ENCODE data around the gene DCLK2. TPM values are rescaled to one million over a fixed set of nuclear protein-coding genes. Genes with fewer than 3 reads are reported as not detected.

DCLK2 gene
- total and polyA plus RNA-seq, 2 experiments from 2014 or later: 3.2 to 4.8 TPM

GRCh38 chr4:150218447-150218846 is 140.2 kb downstream of the DCLK2 start:
- Histone ChIP-seq H3K4me3 (no peak overlapping the region), H3K27ac (no peak overlapping the region), H3K27me3 (no peaks in the 10 kb centered on the region), H3K4me1 (ENCODE audit: low read depth) (no peaks in the 10 kb centered on the region), H3K9me3 (ENCODE audit: low read depth) (no peaks in the 10 kb centered on the region), H3K36me3 (no peaks in the 10 kb centered on the region)
- no peak for TF ChIP-seq CTCF (IDR thresholded peaks at IDR 0.05; ENCODE audit: low read depth, low read length)
- DNase-seq (ENCODE audit: low read depth in 1 of 2, low spot score in 1 of 2): no peak

DNA sequence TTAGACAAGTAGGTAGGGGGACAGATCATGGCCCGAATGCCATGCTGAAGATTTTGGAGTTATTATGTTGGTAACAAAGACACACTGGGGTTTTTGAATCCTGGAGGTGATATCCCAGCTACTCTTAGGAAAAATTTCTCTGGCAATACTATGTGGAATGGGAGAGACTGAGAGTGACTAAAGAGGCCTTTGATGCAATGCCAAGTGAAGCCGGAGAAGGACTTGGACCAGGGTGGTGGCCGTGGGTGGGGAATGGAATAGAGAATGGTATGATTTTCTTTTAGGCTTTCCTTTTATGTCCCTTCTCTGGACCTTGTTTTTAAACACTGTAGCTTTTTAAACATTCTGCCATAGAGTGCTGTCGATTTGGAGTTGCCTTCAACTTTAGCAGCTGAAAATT is 141.6 kb downstream of the DCLK2 start:
- H3K27ac ChIP-seq: no peak overlapping the region
- TF ChIP-seq CTCF (IDR thresholded peaks at IDR 0.05; ENCODE audit: low read depth, low read length): no peak
- H3K4me1 ChIP-seq (ENCODE audit: low read depth): no peaks in the 10 kb centered on the region
- H3K36me3 ChIP-seq: no peaks in the 10 kb centered on the region
- peak in 1 of 2 donors; percentile 24 for DNase-seq (ENCODE audit: low read depth in 1 of 2, low spot score in 1 of 2)
- no peaks in the 10 kb centered on the region for H3K27me3 ChIP-seq
- no peaks in the 10 kb centered on the region for H3K9me3 ChIP-seq (ENCODE audit: low read depth)
- H3K4me3 ChIP-seq: no peak overlapping the region

DNA sequence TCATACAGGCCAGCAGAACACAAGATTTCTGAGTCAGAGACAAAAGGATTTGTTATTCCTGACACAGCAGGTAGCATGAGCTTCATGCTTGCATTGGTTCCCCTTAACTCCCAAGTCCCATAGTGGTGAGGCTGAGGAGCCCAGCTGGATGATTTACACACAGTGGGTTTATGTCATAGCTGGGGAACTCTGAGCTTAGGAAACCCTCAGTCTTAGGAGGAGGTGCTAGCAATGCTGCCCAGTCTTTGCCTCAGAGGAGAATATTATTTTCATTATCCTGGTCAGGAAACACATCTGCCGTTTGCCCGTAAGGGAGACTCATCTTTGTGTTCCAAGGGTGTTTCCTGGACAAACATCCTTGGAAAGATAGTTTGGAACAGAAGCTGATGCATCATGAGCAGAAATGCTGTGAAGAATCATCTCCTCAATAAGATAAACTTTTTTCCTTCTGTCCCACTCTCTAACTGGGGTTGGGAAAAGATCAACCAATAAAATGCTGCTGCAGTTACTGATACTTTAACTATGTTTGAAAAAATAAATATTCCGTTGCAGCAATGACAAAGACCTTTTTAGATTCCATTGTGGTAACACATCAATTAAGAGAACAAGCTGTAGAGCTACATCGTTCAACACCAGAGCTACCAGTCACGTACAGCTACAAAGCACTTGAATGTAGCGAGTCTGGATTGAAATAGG is 146.8 kb downstream of the DCLK2 start:
- peak in 1 of 2 donors; percentile 63 for DNase-seq (ENCODE audit: low read depth in 1 of 2, low spot score in 1 of 2)
- H3K27ac ChIP-seq: no peak overlapping the region
- H3K9me3 ChIP-seq (ENCODE audit: low read depth): no peaks in the 10 kb centered on the region
- H3K36me3 ChIP-seq: no peaks in the 10 kb centered on the region
- H3K4me1 ChIP-seq (ENCODE audit: low read depth): no peaks in the 10 kb centered on the region
- no peak for TF ChIP-seq CTCF (IDR thresholded peaks at IDR 0.05; ENCODE audit: low read depth, low read length)
- H3K27me3 ChIP-seq: no peaks in the 10 kb centered on the region
- no peak overlapping the region for H3K4me3 ChIP-seq

- DNase-seq (ENCODE audit: low read depth in 1 of 2, low spot score in 1 of 2): peak in 1 of 2 donors; percentile 84
- H3K9me3 ChIP-seq (ENCODE audit: low read depth): no peaks in the 10 kb centered on the region
- H3K27me3 ChIP-seq: no peaks in the 10 kb centered on the region
- TF ChIP-seq CTCF (IDR thresholded peaks at IDR 0.05; ENCODE audit: low read depth, low read length): no peak
- no peaks in the 10 kb centered on the region for H3K4me1 ChIP-seq (ENCODE audit: low read depth)
- no peak overlapping the region for H3K27ac ChIP-seq
- H3K36me3 ChIP-seq: no peaks in the 10 kb centered on the region
- H3K4me3 ChIP-seq: no peak overlapping the region
These were observed 151.3 kb downstream of the DCLK2 start for GRCh38 chr4:150229520-150229919.

DNA sequence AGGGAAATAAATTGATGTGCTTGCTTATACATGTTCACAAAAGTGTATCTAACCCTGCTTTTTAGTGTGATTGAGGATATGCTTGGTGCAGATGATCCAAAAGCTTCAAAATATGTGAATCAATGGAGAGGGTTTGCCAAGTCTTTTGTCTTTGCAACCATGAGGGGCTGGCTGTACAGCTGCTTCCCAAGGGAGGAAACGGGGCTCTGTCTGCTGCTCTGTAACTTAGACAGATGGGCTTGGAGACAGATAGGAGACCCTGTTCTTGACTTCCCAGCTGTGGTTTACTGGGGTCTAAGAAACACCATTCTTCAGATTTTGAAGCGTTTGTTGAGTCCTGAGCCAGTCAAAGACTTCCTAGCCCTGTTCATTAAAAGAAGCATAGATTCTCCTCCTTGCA is 152.3 kb downstream of the DCLK2 start:
- TF ChIP-seq CTCF (IDR thresholded peaks at IDR 0.05; ENCODE audit: low read depth, low read length): no peak
- Histone ChIP-seq H3K27ac (no peak overlapping the region), H3K4me1 (ENCODE audit: low read depth) (no peaks in the 10 kb centered on the region), H3K4me3 (no peak overlapping the region), H3K9me3 (ENCODE audit: low read depth) (no peaks in the 10 kb centered on the region), H3K36me3 (no peaks in the 10 kb centered on the region), H3K27me3 (no peaks in the 10 kb centered on the region)
- DNase-seq (ENCODE audit: low read depth in 1 of 2, low spot score in 1 of 2): no peak
